Measurements from ENCODE around the gene ZC3H12D.
A peak's percentile ranks its signal among the peaks of the same experiment; 100 is the strongest.
"Not testable (repeated sequence)": the region's sequence is repeated elsewhere in the genome, so short reads cannot be mapped to it uniquely, and the experiment has no call there.

Gene ZC3H12D

DNA sequence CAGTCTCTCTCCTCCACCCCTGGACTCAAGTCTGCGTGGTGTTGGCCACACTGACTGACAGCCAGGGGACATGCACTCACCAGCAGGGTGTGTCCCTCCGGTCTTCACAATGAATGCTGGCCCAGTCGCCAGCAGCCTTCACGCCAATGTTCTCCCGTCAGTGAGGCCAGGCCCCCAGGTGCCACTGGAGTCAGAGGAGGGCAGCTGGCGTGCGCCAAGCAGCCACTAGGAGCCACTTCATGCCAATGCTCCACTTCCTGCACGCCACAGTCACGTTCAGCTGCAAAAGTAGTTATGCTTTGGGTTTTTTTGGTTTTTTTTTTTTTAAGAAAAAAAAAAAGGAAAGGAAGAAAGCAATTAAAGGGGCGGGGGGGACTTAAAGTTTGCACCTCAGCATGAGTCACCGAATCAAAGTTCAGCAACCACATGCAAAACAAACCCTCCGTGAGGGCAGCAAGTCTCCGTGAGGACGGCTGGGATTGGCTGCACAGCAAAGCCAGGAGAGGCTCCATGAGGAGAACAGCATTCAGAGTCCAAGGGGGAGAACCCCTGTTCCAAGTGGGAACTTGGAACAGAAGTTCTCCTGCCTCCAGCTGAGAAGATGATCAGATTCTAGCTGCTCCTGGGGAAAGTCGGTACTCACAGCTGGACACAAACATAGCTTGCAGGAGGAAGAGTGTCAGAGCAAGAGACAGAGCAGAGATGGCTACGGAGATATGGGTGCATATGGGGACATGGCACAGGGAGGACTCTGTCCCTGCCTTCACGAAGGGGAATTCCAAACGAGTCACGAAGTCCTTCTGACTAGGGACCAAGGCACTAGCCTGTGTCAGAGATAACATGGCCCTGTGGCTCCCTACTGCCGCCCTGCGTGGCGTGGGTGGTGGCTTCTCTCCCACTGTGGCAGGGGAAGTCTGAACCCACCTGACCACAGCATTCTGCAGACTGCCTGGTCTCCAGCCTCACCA is at the start of gene ZC3H12D:
TSS of gene ZC3H12D (minus strand) at position 282 of the 968 bp plus-strand sequence. CDS start 10,471 bp downstream, outside the sequence.
- peak; percentile 79 for DNase-seq

DNA sequence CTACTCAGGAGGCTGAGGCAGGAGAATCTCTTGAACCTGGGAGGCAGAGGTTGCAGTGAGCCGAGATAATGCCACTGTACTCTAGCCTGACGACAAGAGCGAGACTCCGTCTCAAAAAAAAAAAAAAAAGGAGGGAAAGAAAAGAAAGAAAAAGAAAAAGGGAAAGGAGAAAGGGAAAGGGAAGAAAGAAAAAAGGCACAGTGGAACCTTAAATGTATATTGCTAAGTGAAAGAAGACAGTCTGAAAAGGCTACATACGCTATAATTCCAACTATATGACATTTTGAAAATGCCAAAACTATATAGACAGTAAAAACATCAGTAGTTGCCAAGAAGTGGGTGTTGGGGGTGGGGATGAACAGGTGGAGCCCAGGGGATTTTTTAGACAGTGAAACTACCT is 44.8 kb upstream of the ZC3H12D start:
- no peak for DNase-seq

DNA sequence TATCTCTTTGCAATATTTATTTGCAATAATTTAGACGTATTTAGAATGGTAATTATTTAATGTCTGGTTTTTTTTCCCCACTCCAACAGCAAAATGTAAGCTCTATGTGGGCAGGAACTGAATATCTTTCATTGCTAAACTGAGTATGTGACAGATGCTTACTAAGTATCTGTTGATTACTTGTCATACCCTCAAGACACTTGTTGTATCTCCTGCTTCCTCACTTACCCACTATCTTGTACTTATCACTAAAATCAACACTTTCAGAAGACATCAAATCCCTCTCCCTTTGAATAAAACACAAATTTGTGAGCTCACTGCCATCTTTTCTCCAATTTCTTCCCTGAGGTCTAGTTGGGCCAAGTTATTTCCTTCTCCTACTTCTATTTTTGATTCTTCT is 30.7 kb upstream of the ZC3H12D start:
- no peak for DNase-seq

DNA sequence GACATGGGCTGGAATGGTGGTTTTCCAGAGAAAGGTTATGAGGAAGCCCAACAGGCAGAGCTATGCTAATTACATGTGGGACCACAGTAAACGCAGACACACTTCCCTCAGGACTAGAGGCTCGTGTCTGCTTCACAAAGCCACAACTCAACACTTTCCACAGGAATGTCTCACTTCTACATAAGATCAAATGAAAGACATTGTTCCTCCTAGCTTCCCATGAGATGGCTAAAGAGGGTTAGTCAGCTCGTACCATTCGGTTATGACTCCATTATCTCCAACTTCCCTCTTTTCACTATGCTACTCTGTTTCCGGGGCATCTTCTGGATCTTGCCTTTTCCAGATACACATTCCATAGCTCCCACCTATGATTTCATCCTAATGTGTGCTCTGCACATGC is 29.1 kb upstream of the ZC3H12D start:
- no peak for DNase-seq

DNA sequence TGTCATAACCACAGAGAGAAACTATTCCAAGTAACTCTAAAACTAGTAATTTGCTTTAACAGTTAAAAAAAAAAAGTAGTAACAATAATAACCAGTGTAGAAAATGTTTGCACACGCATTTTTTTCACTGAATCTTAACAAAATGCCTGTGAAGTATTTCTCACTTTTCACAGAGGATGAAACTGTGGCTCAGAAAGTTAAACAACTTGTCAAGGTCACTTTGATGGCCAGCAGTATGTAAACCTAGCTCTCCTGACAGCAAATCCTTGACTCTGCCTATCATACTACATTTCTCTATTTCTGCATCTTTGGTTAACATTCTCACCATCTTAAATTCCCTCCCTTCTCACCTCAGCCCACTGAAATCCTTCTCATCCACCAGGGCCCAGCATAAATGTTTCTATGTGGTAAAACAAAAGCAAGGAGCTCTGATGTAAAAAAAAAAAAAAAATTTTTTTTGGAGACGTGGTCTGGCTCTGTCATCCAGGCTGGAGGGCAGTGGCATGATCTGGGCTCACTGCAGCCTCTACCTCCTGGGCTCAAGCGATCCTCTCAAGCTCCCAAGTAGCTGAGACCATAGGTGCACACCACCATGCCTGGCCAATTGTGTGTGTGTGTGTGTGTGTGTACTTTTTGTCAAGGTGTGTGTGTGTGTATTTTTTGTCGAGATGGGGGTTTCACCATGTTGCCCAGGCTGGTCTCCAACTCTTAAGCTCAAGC is 26.1 kb upstream of the ZC3H12D start:
- DNase-seq: no peak

DNA sequence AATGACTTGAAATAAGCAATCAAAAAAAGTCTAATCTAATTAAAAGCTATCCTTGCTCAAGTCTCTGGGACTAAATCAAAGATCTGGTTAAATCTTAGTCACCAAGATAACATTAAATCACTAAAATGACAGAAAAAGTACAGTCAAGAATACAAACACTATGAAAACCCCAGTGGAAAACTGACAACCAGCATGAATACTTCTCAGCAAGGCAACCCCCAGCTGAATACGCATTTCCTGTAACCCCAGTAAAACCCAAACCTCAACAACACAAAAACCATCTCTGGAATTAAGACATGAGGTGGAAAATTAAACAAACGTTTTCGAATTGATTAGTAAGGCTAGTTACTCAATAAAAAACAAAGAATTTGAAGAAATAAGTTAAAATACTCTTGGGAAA is 23.7 kb upstream of the ZC3H12D start:
- DNase-seq: no peak

DNA sequence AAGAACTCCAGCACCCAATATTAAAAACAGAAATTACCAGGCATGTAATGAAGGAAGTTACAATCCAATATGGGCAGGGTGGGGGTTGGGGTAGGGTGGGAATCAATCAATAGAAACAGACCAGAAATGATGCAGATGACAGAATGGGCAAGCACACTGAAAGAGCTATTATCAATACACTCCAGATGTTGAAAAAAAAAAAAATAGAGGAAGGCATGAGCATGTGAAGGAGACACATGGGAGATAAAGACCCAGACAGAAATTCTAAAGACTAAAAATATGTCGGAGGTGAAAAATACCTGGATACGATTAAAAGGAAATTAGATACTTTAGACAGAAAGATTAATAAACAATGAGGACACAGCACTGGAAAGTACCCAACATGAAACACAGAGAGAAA is 19.1 kb upstream of the ZC3H12D start:
- no peak for DNase-seq

DNA sequence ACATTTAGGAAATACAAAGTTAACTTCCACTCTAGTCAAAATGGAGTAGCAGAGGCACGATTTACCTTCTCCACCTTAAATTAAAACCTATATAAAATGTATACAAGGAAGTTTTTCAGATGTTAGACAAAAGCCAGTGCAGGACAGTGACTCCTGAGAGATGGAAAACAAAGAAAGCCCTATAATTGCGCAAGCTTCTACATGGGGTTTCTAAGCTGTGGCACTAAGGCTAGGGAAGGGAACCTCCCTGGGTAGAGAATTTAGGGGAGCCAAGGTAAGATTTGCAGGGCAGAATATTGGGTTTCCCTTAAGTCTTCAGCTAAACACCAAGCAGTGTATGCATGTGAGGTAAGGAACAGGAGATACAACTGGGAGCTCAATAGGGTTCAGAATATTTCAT is 18.5 kb upstream of the ZC3H12D start:
- DNase-seq: no peak

DNA sequence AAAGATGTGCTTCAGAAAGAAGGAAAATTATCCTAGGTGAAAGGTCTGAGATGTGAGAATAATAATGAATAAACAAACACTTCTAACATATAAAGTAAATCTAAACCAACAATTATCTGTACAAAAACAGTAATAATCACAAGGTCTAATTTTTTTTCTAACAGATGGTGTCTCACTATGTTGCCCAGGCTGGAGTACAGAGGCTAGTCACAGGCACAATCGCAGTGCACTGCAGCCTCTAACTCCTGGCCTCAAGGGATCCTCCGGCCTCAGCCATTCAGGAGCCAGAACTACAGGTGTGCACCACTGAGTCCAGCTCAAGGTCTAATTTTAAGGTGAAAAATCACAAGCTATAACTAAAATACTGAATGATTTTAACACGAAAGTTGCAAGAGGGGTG is 17.0 kb upstream of the ZC3H12D start:
- no peak for DNase-seq

DNA sequence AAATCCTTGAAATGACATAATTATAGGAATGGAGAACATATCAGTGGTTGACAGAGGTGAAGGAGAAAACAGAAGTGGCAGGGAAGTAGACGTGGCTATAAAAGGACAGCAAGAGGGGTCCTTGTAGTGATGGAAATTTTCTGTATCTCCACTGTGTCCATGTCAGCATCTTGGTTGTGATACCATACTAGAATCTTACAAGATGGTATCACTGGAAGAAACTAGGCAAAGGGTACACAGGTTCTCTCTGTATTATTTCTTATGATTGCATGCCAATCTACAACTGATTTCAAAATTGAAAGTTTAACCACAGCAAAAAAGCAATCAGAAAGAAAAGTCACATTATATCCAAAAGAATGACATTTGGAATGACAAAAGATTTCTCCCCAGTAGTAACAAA is 16.4 kb upstream of the ZC3H12D start:
- no peak for DNase-seq

DNA sequence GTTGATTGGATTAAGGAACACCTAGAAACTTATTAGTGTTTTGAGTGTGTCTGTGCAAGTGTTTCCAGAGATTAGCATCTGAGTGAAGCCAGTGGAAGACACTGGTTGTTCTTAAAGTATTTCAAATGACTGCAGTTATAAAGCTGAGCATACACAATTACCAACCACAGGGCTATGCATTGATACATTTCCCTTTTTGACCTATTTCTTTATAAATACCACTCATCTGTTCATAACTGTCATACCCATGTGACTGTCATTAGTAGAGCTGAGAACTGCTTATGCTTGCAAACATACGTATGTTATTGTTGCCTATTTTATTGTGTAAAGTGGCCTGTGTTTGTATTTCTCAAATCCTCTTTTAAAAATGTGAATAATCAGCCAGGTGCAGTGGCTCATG is 15.3 kb upstream of the ZC3H12D start:
- no peak for DNase-seq

DNA sequence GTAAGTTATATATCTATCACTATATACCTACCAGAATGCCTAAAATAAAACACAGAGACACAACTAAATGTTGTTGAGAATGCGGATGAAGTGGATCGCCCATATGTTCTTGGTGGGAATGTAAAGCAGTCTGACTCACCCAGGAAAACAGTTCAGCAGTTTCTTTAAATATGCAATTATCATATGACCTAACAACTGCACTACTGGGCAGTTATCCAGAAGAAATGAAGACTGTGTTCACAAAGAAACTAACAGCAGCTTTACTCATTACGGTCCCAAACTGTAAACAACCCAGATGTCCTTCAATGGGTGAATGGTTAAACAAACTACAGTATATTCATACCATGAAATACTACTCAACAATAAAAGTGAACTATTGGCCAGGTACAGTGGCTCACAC is 14.3 kb upstream of the ZC3H12D start:
- DNase-seq: no peak

DNA sequence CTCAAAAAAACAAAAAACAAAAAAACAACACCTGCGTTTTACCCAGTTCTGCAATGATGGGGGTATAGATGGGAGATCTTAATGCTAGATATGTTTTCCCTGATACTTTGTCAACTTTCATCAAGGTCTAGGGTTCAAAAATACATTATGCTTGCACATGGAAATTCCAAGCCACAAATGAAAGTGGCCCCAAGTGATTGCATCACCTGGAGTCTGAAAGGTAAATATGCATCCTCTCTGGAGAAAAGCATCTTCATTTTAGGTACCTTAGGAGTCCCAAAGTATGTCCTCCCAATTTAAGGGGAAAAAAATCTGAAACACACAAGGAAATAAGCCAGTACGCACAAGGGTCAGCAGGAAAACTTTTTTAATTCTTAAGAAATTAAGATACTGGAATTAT is 12.6 kb upstream of the ZC3H12D start:
- no peak for DNase-seq

DNA sequence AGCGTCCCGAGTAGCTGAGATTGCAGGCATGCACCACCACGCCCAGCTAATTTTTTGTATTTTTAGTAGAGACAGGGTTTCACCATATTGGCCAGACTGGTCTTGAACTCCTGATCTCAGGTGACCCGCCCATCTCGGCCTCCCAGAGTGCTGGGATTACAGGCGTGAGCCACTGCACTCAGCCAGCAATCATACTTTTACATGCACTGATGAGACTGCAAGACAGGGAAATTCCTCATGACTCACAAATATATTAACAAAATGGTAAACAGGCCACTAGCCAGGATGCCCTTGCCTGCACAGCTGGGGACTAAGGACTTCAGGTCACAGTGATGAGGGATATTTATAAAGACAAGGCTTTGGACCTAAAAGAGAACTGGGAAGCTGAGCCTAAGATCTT is 11.8 kb upstream of the ZC3H12D start:
- DNase-seq: not testable (repeated sequence)

DNA sequence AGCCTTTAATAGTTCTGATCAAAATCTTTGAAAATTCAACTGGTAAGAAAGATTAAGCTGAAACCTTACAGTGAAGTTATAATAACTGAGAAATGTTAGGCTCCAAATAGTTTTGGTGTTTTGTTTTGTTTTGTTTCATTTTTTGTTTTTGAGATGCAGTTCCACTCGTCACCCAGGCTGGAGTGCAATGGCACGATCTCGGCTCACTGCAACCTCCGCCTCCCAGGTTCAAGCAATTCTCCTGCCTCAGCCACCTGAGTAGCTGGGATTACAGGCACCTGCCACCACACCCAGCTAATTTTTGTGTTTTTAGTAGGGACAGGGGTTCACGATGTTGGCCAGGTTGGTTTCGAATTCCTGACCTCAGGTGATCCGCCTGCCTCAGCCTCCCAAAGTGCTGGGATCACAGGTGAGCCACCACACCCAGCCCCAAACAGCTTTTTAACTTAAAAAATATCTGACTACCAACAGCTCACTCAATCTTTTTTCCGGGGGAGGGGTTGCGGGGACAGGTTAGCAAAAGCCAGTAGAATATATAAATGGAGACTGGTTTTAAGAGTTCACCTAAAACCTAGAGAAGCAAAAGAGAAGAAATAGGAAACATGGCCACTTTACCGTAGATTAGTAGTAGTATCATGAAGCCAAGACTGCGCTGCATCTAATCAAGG is 10.7 kb upstream of the ZC3H12D start:
- not testable (repeated sequence) for DNase-seq

DNA sequence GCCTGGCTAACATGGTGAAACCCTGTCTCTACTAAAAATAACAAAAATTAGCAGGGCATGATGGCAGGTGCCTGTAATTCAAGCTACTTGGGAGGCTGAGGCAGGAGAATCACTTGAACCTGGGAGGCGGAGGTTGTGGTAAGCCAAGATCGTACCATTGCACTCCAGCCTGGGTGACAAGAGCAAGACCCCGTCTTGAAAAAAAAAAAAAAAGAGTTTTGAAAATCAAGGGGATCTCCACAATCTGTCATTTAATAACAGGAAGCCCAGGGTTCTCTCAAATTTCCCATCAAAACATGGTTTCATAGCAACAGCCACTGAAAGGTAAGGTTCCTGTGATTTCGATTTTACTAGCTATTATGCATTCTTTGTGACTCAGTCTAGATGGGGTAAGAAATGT is 10.0 kb upstream of the ZC3H12D start:
- not testable (repeated sequence) for DNase-seq

DNA sequence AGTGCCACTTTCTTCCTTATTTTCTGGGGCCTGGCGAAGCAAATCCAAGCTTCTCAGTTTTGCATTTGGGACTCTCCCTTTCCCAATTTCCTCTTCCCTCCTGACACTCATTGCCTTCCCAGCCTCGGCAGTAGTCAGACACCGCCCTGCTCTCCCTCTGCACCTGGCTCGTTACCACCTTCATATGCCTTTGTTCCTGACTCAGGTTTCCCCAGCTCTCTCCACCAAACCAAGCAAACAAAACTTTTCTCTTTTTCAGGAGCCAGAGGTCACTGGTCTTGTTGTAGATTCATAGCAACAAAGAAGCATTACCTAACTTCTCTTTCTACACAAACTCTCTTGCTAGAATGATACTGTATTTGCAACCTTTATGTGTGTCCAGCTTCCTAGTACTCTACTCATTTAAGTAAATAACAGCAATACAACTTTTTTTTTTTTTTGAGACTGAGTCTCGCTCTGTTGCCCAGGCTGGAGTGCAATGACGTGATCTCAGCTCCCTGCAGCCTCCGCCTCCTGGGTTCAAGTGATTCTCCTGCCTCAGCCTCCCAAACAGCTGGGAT is 9.0 kb upstream of the ZC3H12D start:
- no peak for DNase-seq

DNA sequence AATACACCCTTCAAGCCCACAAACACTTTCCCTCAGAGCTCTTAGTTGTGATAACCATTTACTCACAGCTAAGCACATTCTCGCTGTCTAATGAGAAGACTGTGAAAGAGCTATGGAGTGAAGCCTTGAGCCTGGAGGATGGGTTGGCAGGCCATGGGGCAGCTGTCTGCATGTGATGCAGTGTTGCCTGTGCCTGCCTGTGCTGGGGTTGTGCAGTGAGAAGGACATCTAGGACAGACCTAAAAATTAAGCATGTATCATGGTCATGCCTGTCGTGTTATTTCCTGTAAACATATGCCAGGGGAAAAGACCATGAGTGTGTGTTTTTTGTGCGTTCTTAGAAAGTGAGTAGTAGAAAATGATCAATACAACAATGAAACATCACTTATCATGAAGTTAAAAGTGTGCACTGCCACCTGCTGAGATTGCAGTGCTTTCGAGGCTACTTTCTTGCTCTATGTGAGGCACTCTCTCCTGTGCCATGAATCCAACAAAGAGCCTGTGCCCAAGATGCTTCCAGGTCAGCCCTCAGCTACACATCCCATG is 8.1 kb upstream of the ZC3H12D start:
- DNase-seq: no peak

DNA sequence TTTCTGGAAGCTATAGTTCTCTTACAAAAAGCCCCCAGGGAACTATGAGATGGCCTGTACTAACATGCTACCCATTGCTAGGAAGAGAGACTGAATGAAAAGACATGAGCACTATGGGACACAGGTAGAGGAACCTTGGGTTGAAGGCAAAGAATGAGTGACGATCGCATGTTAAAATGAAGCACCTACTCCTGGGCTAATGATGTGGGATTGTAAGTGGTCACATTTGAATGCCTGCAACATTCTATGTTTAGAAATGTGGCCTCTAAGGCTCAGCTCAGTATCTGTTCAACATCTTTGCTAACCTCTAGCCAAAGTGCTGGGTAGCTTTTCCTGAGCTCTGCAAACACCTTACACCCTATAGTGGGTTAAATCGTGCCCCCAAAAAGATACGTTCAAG is 5.2 kb upstream of the ZC3H12D start:
- DNase-seq: no peak

DNA sequence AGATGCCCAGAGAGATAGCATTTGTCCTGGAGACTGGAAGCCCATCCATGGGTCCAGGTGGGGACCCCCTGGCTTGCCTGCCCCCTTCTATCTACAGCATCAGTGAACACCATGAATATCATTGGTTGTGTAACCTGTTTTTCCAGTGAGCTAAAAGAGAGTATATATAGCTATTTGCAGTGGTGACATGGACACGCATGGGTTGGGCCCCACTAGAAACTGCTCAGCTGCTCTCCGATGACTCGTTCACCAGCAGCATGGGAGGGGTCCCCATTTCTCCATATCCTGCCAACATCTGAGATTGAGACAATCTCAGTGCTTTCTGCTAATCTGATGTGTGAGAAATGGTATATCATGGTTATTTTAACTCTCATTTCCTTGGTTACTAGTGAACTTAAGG is 4.0 kb upstream of the ZC3H12D start:
- DNase-seq: no peak

DNA sequence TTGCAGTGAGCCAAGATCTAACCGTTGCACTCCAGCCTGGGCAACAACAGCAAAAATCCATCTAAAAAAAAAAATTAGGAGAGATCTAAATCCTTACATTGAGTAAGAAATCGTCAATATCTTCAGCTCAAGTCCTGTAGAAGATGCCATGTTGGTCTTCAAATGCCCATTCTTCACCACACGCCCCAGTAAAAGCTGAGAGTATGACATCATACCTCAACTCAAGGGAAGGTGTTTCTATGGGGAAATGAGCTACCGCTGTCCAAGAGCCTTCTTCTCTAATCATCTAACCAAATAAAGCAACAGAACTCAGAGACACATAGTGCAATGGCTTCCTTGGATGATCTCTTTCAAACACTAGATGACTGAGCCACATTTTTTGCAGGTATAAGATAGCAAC is 2.5 kb upstream of the ZC3H12D start:
- no peak for DNase-seq

DNA sequence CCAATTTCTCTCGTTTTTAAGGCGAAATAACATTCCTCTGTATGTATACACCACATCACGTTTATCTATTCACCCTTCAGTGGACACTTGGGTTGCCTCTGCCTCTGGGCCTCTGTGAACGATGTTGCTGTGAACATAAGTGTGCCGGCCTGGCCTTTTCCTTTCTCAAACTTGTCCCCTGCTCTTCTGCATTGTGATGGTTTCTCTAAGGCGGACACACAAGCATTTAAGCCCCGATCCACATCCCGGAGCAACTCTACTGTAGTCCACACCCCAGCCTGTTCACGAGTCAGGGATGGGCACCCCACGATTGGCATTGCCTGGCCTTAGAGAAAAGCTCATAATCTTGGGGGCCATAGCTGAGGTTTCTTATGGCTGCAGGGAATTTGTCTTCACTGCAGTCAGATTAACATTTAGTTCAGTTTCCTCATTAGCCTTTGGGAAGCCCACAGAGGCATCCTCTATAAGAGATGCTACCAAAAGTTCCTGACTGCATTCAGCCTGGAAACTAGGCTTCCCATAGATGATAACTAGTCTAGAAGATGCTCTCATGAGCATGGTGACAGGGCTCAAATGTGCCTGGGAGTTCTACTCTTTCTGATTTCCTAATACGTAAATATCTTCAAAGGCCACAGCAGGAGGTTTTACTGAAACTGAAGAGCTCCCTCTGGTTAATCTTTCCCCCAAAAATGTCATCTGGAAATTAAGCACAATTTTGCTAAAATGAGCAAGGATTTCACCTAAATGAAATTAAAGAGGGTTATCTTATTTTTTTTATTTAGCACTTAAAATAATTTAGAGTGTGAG is 762 bp downstream of the ZC3H12D start:
- DNase-seq: no peak
